Thymus (tissue), 14 donors: Measurements from ENCODE around the gene DNASE1L1. TPM values are rescaled to one million over a fixed set of nuclear protein-coding genes. Genes with fewer than 3 reads are reported as not detected.

ENCODE experiments used
- DNase-seq, 9 donors: peaks; one replicate each; pipeline ENCODE4 v3.0.0-alpha.2; 2013; ENCODE audit warnings: low spot score in 9 of 9, low read depth in 6 of 9, missing footprints in 1 of 9
- H3K27ac ChIP-seq, 2 donors: one replicate each; pipeline ENCODE4 v1.5.1; 2013; ENCODE audit warnings: control low read depth in 1 of 2, low read depth in 1 of 2, low read length in 1 of 2, mild to moderate bottlenecking in 1 of 2, moderate library complexity in 1 of 2
- H3K27me3 ChIP-seq, 2 donors: one replicate each; pipeline ENCODE4 v1.5.1; 2013; ENCODE audit warnings: low read length in 1 of 2; ENCODE audit not compliant: control insufficient read depth in 2 of 2, insufficient read depth in 1 of 2
- H3K36me3 ChIP-seq, 2 donors: one replicate each; pipeline ENCODE4 v1.5.1; 2013; ENCODE audit warnings: low read length in 1 of 2, mild to moderate bottlenecking in 1 of 2, moderate library complexity in 1 of 2; ENCODE audit not compliant: control insufficient read depth in 2 of 2, insufficient read depth in 2 of 2
- H3K4me1 ChIP-seq, 2 donors: one replicate each; pipeline ENCODE4 v1.5.1; 2013; ENCODE audit warnings: low read length in 2 of 2; ENCODE audit not compliant: control insufficient read depth in 2 of 2, insufficient read depth in 2 of 2
- H3K4me3 ChIP-seq, 2 donors: one replicate each; pipeline ENCODE4 v1.5.1; 2013; ENCODE audit warnings: low read length in 2 of 2, control low read depth in 1 of 2, mild to moderate bottlenecking in 1 of 2
- H3K9me3 ChIP-seq, 2 donors: one replicate each; pipeline ENCODE4 v1.5.1; 2013; ENCODE audit warnings: low read length in 1 of 2, mild to moderate bottlenecking in 1 of 2; ENCODE audit not compliant: control insufficient read depth in 2 of 2, insufficient read depth in 1 of 2
- WGBS: extraction: QIAGEN DNeasy Blood & Tissue Kit; methylation state at CpG from one replicate; pipeline ENCODE4 v1.1.7; 2013; 5-methylcytosine and 5-hydroxymethylcytosine counted together
- long read RNA-seq, 10 donors: transcript quantifications; one replicate each; lab custom pipeline, GENCODE V29; 2026
- polyA plus RNA-seq: library from polyadenylated mRNA; stranded (reverse); fragments of 200-250 nt; gene quantifications from one replicate; pipeline ENCODE4 v1.2.3, GENCODE V29; 2013
- total RNA-seq: library from RNA; stranded (reverse); fragments of 120-200 nt; gene quantifications from one replicate; pipeline ENCODE4 v1.2.4, GENCODE V29; 2013
- donor health status: healthy.

Gene DNASE1L1
- 10.1 TPM for total RNA-seq
- 23.0 TPM for polyA plus RNA-seq
- long read RNA-seq, donor 1 = 0 reads
- long read RNA-seq, donor 2, partial matches to known transcripts = 16 of 23 reads
- long read RNA-seq, donor 2, other reads (novel, unspliced or antisense) = 0 of 23 reads
- long read RNA-seq, donor 3, partial matches to known transcripts = 0 of 6 reads
- long read RNA-seq, donor 3, other reads (novel, unspliced or antisense) = 0 of 6 reads
- long read RNA-seq, donor 4, partial matches to known transcripts = 0 of 2 reads
- long read RNA-seq, donor 4, other reads (novel, unspliced or antisense) = 0 of 2 reads
- long read RNA-seq, donor 5, partial matches to known transcripts = 14 of 15 reads
- long read RNA-seq, donor 5, other reads (novel, unspliced or antisense) = 0 of 15 reads
- long read RNA-seq, donor 6, partial matches to known transcripts = 170 of 236 reads
- long read RNA-seq, donor 6, other reads (novel, unspliced or antisense) = 63 of 236 reads
- long read RNA-seq, donor 7, partial matches to known transcripts = 0 of 1 reads
- long read RNA-seq, donor 7, other reads (novel, unspliced or antisense) = 0 of 1 reads
- long read RNA-seq, donor 8, partial matches to known transcripts = 0 of 4 reads
- long read RNA-seq, donor 8, other reads (novel, unspliced or antisense) = 0 of 4 reads
- long read RNA-seq, donor 9, partial matches to known transcripts = 14 of 14 reads
- long read RNA-seq, donor 9, other reads (novel, unspliced or antisense) = 0 of 14 reads
- long read RNA-seq, donor 10, partial matches to known transcripts = 0 of 3 reads
- long read RNA-seq, donor 10, other reads (novel, unspliced or antisense) = 0 of 3 reads

- WGBS = 35% methylated on average over 26 of the region's 26 CpGs
- no peaks in the 10 kb centered on the region for H3K27me3 ChIP-seq
- DNase-seq = no peak
- no peak within 1 kb of the TSS for H3K27ac ChIP-seq
- H3K9me3 ChIP-seq = no peaks in the 10 kb centered on the region
- peaks cover 4 to 5% of the 10 kb centered on the region in 2 donors for H3K36me3 ChIP-seq
- peaks cover 0 to 16% of the 10 kb centered on the region in 2 donors for H3K4me1 ChIP-seq
- peak within 1 kb of the TSS; percentile 5 to 38 for H3K4me3 ChIP-seq
These were observed at the start of gene DNASE1L1 for GRCh38 chrX:154409222-154409871. Gene DNASE1L1, minus strand, starts transcription at chrX:154409254. Its CDS starts 3,686 bp downstream, at chrX:154405568.

GRCh38 chrX:154458116-154458953 lies 49.3 kb upstream of the DNASE1L1 start, which contains the start of gene PLXNA3:
Gene PLXNA3, plus strand, starts transcription at chrX:154458281. Its CDS starts 1,903 bp downstream, at chrX:154460184.
- peaks cover 0 to 13% of the 10 kb centered on the region in 2 donors for H3K36me3 ChIP-seq
- WGBS = 1% methylated on average over 75 of the region's 88 CpGs
- H3K4me3 ChIP-seq = peak within 1 kb of the TSS; percentile 45 to 66
- DNase-seq = peak in 5 of 9 donors; percentile 42 to 68 (median 47)
- H3K27me3 ChIP-seq = peaks cover 0 to 8% of the 10 kb centered on the region in 2 donors
- H3K4me1 ChIP-seq = peaks cover 2 to 5% of the 10 kb centered on the region in 2 donors
- peaks cover 0 to 4% of the 10 kb centered on the region in 2 donors for H3K9me3 ChIP-seq
- peak within 1 kb of the TSS in 1 of 2 donors; percentile 74 for H3K27ac ChIP-seq

- H3K27me3 ChIP-seq = peaks cover 0 to 8% of the 10 kb centered on the region in 2 donors
- H3K36me3 ChIP-seq = peaks cover 0 to 13% of the 10 kb centered on the region in 2 donors
- H3K4me3 ChIP-seq = peak overlapping the region; percentile 45 to 66
- H3K9me3 ChIP-seq = peaks cover 0 to 4% of the 10 kb centered on the region in 2 donors
- H3K27ac ChIP-seq = peak overlapping the region in 1 of 2 donors; percentile 74
- DNase-seq = peak in 5 of 9 donors; percentile 39 to 67 (median 60)
- WGBS = 5% methylated on average over 65 of the region's 65 CpGs
- peaks cover 2 to 5% of the 10 kb centered on the region in 2 donors for H3K4me1 ChIP-seq
These were observed 48.5 kb upstream of the DNASE1L1 start for GRCh38 chrX:154457491-154458115.

GRCh38 chrX:154452823-154453222 lies 43.8 kb upstream of the DNASE1L1 start:
- peaks cover 0 to 3% of the 10 kb centered on the region in 2 donors for H3K27me3 ChIP-seq
- no peaks in the 10 kb centered on the region for H3K4me1 ChIP-seq
- H3K9me3 ChIP-seq = peaks cover 0 to 4% of the 10 kb centered on the region in 2 donors
- no peak overlapping the region for H3K4me3 ChIP-seq
- peaks cover 12 to 23% of the 10 kb centered on the region in 2 donors for H3K36me3 ChIP-seq
- H3K27ac ChIP-seq = no peak overlapping the region
- no peak for DNase-seq
- WGBS = 98% methylated on average over 9 of the region's 9 CpGs

- Histone ChIP-seq H3K4me3 (no peak overlapping the region), H3K4me1 (no peaks in the 10 kb centered on the region), H3K27ac (no peak overlapping the region), H3K27me3 (no peaks in the 10 kb centered on the region), H3K36me3 (peaks cover 12 to 23% of the 10 kb centered on the region in 2 donors), H3K9me3 (no peaks in the 10 kb centered on the region)
- DNase-seq = no peak
- WGBS = 96% methylated on average over 17 of the region's 17 CpGs
These were observed 41.3 kb upstream of the DNASE1L1 start for GRCh38 chrX:154450312-154450711.

GRCh38 chrX:154449618-154450017 lies 40.6 kb upstream of the DNASE1L1 start:
- H3K4me3 ChIP-seq = no peak overlapping the region
- peaks cover 12 to 23% of the 10 kb centered on the region in 2 donors for H3K36me3 ChIP-seq
- H3K27me3 ChIP-seq = no peaks in the 10 kb centered on the region
- no peak overlapping the region for H3K27ac ChIP-seq
- no peak for DNase-seq
- WGBS = 97% methylated on average over 18 of the region's 18 CpGs
- no peaks in the 10 kb centered on the region for H3K9me3 ChIP-seq
- peaks cover 0 to 2% of the 10 kb centered on the region in 2 donors for H3K4me1 ChIP-seq

GRCh38 chrX:154448484-154448883 lies 39.4 kb upstream of the DNASE1L1 start:
- Histone ChIP-seq H3K27ac (no peak overlapping the region), H3K4me1 (peaks cover 4 to 9% of the 10 kb centered on the region in 2 donors), H3K27me3 (no peaks in the 10 kb centered on the region), H3K36me3 (peaks cover 12 to 23% of the 10 kb centered on the region in 2 donors), H3K4me3 (no peak overlapping the region), H3K9me3 (no peaks in the 10 kb centered on the region)
- no peak for DNase-seq
- 97% methylated on average over 14 of the region's 14 CpGs for WGBS

- Histone ChIP-seq H3K4me1 (peaks cover 4 to 11% of the 10 kb centered on the region in 2 donors), H3K27me3 (no peaks in the 10 kb centered on the region), H3K27ac (no peak overlapping the region), H3K4me3 (no peak overlapping the region), H3K36me3 (peaks cover 23 to 38% of the 10 kb centered on the region in 2 donors), H3K9me3 (no peaks in the 10 kb centered on the region)
- no peak for DNase-seq
- WGBS = 98% methylated on average over 12 of the region's 12 CpGs
These were observed 37.4 kb upstream of the DNASE1L1 start for GRCh38 chrX:154446430-154446829.
